ENCODE data around the gene ADGRL1.

ADGRL1 gene

GRCh38 chr19:14142262-14143190 is 63.4 kb downstream of the ADGRL1 start:
- in situ Hi-C loops (cut with MboI; ENCODE audit: low sequenced_read_pairs): no loop called here

- in situ Hi-C loops (cut with MboI; ENCODE audit: low sequenced_read_pairs): no loop called here
Observed at GRCh38 chr19:14141041-14141440, 64.9 kb downstream of the ADGRL1 start.

- in situ Hi-C loops (cut with MboI; ENCODE audit: low sequenced_read_pairs): no loop called here
Observed at GRCh38 chr19:14139944-14140343, 66.0 kb downstream of the ADGRL1 start.

- in situ Hi-C loops (cut with MboI; ENCODE audit: low sequenced_read_pairs): no loop called here
Observed at GRCh38 chr19:14138576-14139265, 67.2 kb downstream of the ADGRL1 start.

- in situ Hi-C loops (cut with MboI; ENCODE audit: low sequenced_read_pairs): no loop called here
Observed at GRCh38 chr19:14136509-14137281, 69.3 kb downstream of the ADGRL1 start, which contains the start of gene ASF1B. ASF1B (minus strand) TSS chr19:14136589; CDS start chr19:14136456, 133 bp downstream.

GRCh38 chr19:14135985-14136508 is 69.9 kb downstream of the ADGRL1 start:
- in situ Hi-C loops (cut with MboI; ENCODE audit: low sequenced_read_pairs): no loop called here

- in situ Hi-C loops (cut with MboI; ENCODE audit: low sequenced_read_pairs): no loop called here
Observed at GRCh38 chr19:14135355-14135754, 70.6 kb downstream of the ADGRL1 start.

- in situ Hi-C loops (cut with MboI; ENCODE audit: low sequenced_read_pairs): no loop called here
Observed at GRCh38 chr19:14127929-14128509, 78.0 kb downstream of the ADGRL1 start.

- in situ Hi-C loops (cut with MboI; ENCODE audit: low sequenced_read_pairs): no loop called here
Observed at GRCh38 chr19:14127176-14127575, 78.8 kb downstream of the ADGRL1 start.

GRCh38 chr19:14122924-14123323 is 83.0 kb downstream of the ADGRL1 start:
- in situ Hi-C loops (cut with MboI; ENCODE audit: low sequenced_read_pairs): no loop called here

GRCh38 chr19:14120497-14120780 is 85.5 kb downstream of the ADGRL1 start:
- in situ Hi-C loops (cut with MboI; ENCODE audit: low sequenced_read_pairs): no loop called here

- in situ Hi-C loops (cut with MboI; ENCODE audit: low sequenced_read_pairs): no loop called here
Observed at GRCh38 chr19:14119644-14120496, 86.1 kb downstream of the ADGRL1 start.

GRCh38 chr19:14119146-14119545 is 86.8 kb downstream of the ADGRL1 start:
- in situ Hi-C loops (cut with MboI; ENCODE audit: low sequenced_read_pairs): no loop called here

- in situ Hi-C loops (cut with MboI; ENCODE audit: low sequenced_read_pairs): no loop called here
Observed at GRCh38 chr19:14118165-14119051, 87.6 kb downstream of the ADGRL1 start.

- in situ Hi-C loops (cut with MboI; ENCODE audit: low sequenced_read_pairs): no loop called here
Observed at GRCh38 chr19:14117668-14118164, 88.3 kb downstream of the ADGRL1 start, which contains the start of gene PRKACA. PRKACA (minus strand) TSS chr19:14117762; CDS start chr19:14117547, 215 bp downstream.

GRCh38 chr19:14116918-14117578 is 88.9 kb downstream of the ADGRL1 start:
- in situ Hi-C loops (cut with MboI; ENCODE audit: low sequenced_read_pairs): no loop called here

- in situ Hi-C loops (cut with MboI; ENCODE audit: low sequenced_read_pairs): no loop called here
Observed at GRCh38 chr19:14116525-14116917, 89.4 kb downstream of the ADGRL1 start.

- in situ Hi-C loops (cut with MboI; ENCODE audit: low sequenced_read_pairs): no loop called here
Observed at GRCh38 chr19:14115756-14116155, 90.2 kb downstream of the ADGRL1 start.

All from HL-60/S4 (cell line).